ENCODE data around the gene TBC1D25.

The TBC1D25 gene

DNA sequence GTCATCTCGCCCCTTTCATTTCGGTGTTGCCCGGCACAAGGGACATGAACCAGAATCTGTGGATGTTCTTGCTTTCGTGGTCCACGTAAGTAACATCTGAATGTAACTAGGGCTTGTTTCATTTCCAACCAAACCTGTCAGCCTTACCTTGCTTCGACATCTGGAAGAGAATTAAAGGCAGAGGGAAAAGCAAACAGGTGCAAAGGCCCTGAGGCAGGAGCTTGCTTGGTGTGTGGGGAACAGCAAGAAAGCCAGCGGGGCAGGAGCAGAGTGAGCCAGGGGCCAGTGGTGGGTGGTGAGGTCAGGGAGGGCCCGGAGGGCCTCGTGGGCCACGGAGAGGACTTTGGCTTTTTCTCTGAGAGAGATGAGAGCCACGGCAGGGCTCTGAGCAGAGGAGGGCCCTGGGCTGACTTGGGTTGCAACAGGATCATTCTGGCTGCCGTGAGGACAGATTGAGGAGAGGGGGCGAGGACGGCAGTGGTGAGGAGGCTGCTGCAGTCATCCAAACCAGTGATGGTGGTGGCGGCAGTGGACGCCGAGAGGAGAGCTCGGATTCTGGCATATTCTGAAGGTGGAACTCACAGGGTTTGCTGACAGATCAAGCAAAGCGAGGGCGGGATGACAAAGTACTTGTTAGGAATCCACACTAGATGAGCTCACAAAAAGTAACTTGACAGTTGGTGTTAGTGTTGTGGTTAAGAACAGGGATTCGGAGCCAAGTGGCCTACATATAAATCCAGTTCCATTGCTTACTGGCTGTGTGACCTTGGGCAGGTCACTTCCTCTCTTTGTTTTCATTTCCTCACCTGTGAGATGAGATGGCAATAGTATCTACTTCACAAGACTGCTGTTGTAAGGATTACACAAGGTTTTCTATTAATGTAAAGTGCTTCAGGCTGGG is 50.9 kb downstream of the TBC1D25 start:
- H3K36me3 ChIP-seq: no peaks in the 10 kb centered on the region
- H3K27ac ChIP-seq: no peak overlapping the region
- H3K27me3 ChIP-seq (ENCODE audit: insufficient read depth, low read depth, severe bottlenecking): peaks cover 8% of the 10 kb centered on the region
- no peak overlapping the region for H3K4me3 ChIP-seq (ENCODE audit: low read depth, low read length)
- no peak for DNase-seq
- no peaks in the 10 kb centered on the region for H3K9me3 ChIP-seq (ENCODE audit: severe bottlenecking)
- TF ChIP-seq, protein P1, sequence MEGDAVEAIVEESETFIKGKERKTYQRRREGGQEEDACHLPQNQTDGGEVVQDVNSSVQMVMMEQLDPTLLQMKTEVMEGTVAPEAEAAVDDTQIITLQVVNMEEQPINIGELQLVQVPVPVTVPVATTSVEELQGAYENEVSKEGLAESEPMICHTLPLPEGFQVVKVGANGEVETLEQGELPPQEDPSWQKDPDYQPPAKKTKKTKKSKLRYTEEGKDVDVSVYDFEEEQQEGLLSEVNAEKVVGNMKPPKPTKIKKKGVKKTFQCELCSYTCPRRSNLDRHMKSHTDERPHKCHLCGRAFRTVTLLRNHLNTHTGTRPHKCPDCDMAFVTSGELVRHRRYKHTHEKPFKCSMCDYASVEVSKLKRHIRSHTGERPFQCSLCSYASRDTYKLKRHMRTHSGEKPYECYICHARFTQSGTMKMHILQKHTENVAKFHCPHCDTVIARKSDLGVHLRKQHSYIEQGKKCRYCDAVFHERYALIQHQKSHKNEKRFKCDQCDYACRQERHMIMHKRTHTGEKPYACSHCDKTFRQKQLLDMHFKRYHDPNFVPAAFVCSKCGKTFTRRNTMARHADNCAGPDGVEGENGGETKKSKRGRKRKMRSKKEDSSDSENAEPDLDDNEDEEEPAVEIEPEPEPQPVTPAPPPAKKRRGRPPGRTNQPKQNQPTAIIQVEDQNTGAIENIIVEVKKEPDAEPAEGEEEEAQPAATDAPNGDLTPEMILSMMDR (IDR thresholded peaks at IDR 0.05; ENCODE audit: low read depth, low read length): no peak

DNA sequence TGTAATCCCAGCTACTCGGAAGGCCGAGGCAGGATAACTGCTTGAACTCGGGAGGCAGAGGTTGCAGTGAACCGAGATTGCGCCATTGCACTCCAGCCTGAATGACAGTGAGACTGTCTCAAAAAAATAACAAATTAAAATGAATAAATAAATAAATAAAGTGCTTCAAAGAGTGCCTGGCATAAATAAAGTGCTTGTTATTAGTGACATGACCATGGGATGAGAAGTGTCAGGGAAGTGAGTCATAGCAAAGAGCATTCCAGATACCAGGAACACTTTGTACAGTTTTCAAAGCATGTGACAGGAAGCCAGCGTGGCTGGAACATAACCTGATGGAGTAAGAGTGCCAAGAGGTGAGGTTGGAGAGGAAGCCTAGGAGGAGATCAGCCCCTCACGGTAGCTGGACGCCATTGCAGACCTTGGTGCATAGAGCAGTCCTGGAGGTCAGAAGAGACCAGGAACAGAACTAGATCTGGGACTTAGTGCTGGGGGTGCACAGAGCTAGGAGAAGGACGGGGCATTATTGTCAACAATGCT is 51.8 kb downstream of the TBC1D25 start:
- H3K27me3 ChIP-seq (ENCODE audit: insufficient read depth, low read depth, severe bottlenecking): peaks cover 8% of the 10 kb centered on the region
- H3K36me3 ChIP-seq: no peaks in the 10 kb centered on the region
- no peak for DNase-seq
- TF ChIP-seq, protein P1 (IDR thresholded peaks at IDR 0.05; ENCODE audit: low read depth, low read length): no peak
- no peak overlapping the region for H3K4me3 ChIP-seq (ENCODE audit: low read depth, low read length)
- H3K9me3 ChIP-seq (ENCODE audit: severe bottlenecking): no peaks in the 10 kb centered on the region
- no peak overlapping the region for H3K27ac ChIP-seq

DNA sequence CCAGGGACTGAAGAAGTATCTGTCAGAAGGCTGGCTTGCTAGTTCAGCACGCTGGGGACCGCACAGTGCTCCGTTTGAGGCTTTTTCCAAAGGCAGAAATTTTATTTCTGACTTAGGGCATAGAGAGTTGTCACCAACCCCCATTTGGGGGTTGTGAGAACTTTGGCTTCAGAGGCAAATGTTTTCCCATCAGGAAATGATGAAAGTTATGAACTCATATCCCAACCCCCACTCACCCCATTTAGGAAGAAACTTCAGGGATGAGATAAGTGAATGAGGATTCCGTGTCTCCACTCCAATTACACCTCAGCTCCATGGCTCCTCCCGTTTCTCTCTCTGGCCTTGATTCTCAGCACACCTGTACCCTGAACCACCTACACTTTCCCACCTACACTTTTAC is 53.5 kb downstream of the TBC1D25 start:
- Histone ChIP-seq H3K4me3 (ENCODE audit: low read depth, low read length) (no peak overlapping the region), H3K27me3 (ENCODE audit: insufficient read depth, low read depth, severe bottlenecking) (peaks cover 8% of the 10 kb centered on the region), H3K9me3 (ENCODE audit: severe bottlenecking) (no peaks in the 10 kb centered on the region), H3K36me3 (no peaks in the 10 kb centered on the region), H3K27ac (no peak overlapping the region)
- TF ChIP-seq, protein P1 (IDR thresholded peaks at IDR 0.05; ENCODE audit: low read depth, low read length): no peak
- DNase-seq: no peak

DNA sequence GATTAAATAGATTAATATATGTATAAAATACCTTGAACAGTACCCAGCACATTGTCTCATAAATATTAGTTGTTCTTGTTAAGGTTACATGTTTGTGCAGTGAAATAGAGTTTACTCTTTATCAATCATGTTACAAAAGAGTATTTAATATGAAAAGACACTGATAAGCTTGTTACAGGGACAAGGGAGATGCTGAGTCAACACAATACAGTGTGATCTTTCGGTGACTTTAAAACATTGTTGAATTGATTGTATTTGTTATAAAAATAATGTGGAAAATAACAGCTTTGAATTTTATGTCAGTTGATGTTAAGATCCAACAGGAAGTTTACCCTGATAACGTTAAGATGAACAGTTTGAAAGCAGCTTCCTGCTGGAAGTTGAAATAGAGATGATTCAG is 56.4 kb downstream of the TBC1D25 start:
- no peak overlapping the region for H3K27ac ChIP-seq
- peaks cover 10% of the 10 kb centered on the region for H3K36me3 ChIP-seq

DNA sequence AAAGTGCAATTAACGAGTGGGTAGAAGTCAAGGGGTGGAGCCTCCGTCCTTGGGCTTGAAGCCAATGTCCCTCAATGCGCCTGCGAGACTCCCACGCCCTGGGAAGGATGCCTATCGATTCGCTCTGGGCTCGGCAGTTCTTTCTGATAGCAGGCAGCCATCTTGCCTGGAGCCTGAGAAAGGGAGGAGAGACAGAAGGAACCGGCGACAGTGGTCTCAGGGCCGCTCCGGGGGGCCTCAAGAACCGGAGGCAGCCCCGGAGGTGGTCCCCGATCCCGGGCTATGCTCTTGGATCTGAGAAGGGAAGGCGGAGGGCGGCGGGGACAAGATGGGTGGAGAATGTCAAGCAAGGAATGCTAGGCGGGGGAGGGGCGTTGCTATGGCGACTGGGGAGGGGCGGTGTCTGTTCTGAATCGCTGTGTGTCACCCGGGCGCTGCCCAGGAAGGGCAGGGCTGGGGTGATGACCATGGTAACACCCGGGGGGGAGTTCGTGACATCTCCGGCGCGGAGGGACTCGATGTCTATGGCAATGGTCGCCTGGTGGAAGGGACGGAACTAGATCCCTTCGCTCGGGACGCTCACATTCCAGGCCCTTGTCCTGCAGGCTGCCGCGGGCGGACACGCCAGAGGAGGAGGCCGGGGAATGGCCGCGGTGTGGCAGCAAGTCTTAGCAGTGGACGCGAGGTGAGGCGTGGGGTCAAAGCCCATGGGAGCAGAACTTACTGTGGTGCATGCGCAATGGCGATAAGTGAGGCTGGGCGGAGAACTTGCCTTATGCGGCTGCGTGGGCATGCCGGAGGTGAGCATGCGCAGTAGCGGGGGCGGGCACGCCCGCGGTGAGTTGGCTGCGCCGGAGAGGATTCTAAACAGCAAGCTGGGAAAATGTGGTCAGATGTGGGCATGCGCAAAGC is 58.1 kb downstream of the TBC1D25 start, which contains the start of gene WDR13:
Gene WDR13, plus strand, starts transcription at position 140 of the 912 bp plus-strand sequence. Its CDS starts 505 bp downstream, at position 645.
- no peaks in the 10 kb centered on the region for H3K9me3 ChIP-seq (ENCODE audit: severe bottlenecking)
- H3K36me3 ChIP-seq: peaks cover 10% of the 10 kb centered on the region
- H3K4me3 ChIP-seq (ENCODE audit: low read depth, low read length): peak within 1 kb of the TSS; percentile 58
- DNase-seq: peak; percentile 91
- TF ChIP-seq, protein P1 (IDR thresholded peaks at IDR 0.05; ENCODE audit: low read depth, low read length): no peak
- peaks cover 6% of the 10 kb centered on the region for H3K27me3 ChIP-seq (ENCODE audit: insufficient read depth, low read depth, severe bottlenecking)
- peak within 1 kb of the TSS; percentile 94 for H3K27ac ChIP-seq

More for the DNA sequence above, 56.4 kb downstream of the TBC1D25 start:
- Histone ChIP-seq H3K4me3 (ENCODE audit: low read depth, low read length) (no peak overlapping the region), H3K9me3 (ENCODE audit: severe bottlenecking) (no peaks in the 10 kb centered on the region), H3K27me3 (ENCODE audit: insufficient read depth, low read depth, severe bottlenecking) (peaks cover 7% of the 10 kb centered on the region)
- no peak for DNase-seq
- TF ChIP-seq, protein P1 (IDR thresholded peaks at IDR 0.05; ENCODE audit: low read depth, low read length): no peak
